Activated CD8-positive, alpha-beta memory T cell treated with anti-CD3 and anti-CD28 coated beads, Interleukin-2, amount 50 U/mL, for 24 hours (primary cell): ENCODE results near the gene MCOLN2.
"Not testable (repeated sequence)": the region's sequence is repeated elsewhere in the genome, so short reads cannot be mapped to it uniquely, and the experiment has no call there.

Experiments
- DNase-seq: peaks from one replicate; pipeline ENCODE4 v3.0.0-alpha.2; 2020; ENCODE audit errors: extremely low read depth

MCOLN2 gene

GRCh38 chr1:84941843-84942242 lies 55.1 kb downstream of the MCOLN2 start:
- no peak for DNase-seq

- DNase-seq = no peak
These were observed 56.4 kb downstream of the MCOLN2 start for GRCh38 chr1:84940481-84940880.

- DNase-seq = no peak
These were observed 57.2 kb downstream of the MCOLN2 start for GRCh38 chr1:84939761-84940160.

GRCh38 chr1:84939151-84939550 lies 57.8 kb downstream of the MCOLN2 start:
- no peak for DNase-seq

GRCh38 chr1:84936116-84936810 lies 60.6 kb downstream of the MCOLN2 start:
- no peak for DNase-seq

GRCh38 chr1:84933011-84933611 lies 63.8 kb downstream of the MCOLN2 start:
- no peak for DNase-seq

- no peak for DNase-seq
These were observed 66.1 kb downstream of the MCOLN2 start for GRCh38 chr1:84930831-84931230.

GRCh38 chr1:84930329-84930728 lies 66.6 kb downstream of the MCOLN2 start:
- DNase-seq = no peak

GRCh38 chr1:84929581-84929980 lies 67.3 kb downstream of the MCOLN2 start:
- DNase-seq = no peak

GRCh38 chr1:84928979-84929378 lies 67.9 kb downstream of the MCOLN2 start:
- DNase-seq = no peak

GRCh38 chr1:84923317-84923716 lies 73.6 kb downstream of the MCOLN2 start:
- no peak for DNase-seq

GRCh38 chr1:84920159-84920558 lies 76.8 kb downstream of the MCOLN2 start:
- DNase-seq = no peak

- no peak for DNase-seq
These were observed 77.4 kb downstream of the MCOLN2 start for GRCh38 chr1:84919461-84919970.

GRCh38 chr1:84918726-84919336 lies 78.1 kb downstream of the MCOLN2 start:
- no peak for DNase-seq

- no peak for DNase-seq
These were observed 80.0 kb downstream of the MCOLN2 start for GRCh38 chr1:84916897-84917296.

- DNase-seq = no peak
These were observed 83.4 kb downstream of the MCOLN2 start for GRCh38 chr1:84913555-84913892.

GRCh38 chr1:84912726-84913554 lies 84.0 kb downstream of the MCOLN2 start:
- DNase-seq = no peak

GRCh38 chr1:84908746-84909464 lies 88.0 kb downstream of the MCOLN2 start:
- not testable (repeated sequence) for DNase-seq

GRCh38 chr1:84907095-84907827 lies 89.7 kb downstream of the MCOLN2 start:
- DNase-seq = no peak

- DNase-seq = not testable (repeated sequence)
These were observed 94.2 kb downstream of the MCOLN2 start for GRCh38 chr1:84902727-84903126.

GRCh38 chr1:84899969-84900368 lies 96.9 kb downstream of the MCOLN2 start:
- DNase-seq = no peak
